ENCODE results near the gene AKT1.

The AKT1 gene

GRCh38 chr14:104786091-104786586 lies 9.4 kb downstream of the AKT1 start:
- DNase-seq (ENCODE audit: low read depth in 2 of 2): no peak

- no peak for DNase-seq (ENCODE audit: low read depth in 2 of 2)
Measured at GRCh38 chr14:104785708-104786080, 9.9 kb downstream of the AKT1 start.

GRCh38 chr14:104784846-104785707 lies 10.5 kb downstream of the AKT1 start:
- DNase-seq (ENCODE audit: low read depth in 2 of 2): no peak

DNA sequence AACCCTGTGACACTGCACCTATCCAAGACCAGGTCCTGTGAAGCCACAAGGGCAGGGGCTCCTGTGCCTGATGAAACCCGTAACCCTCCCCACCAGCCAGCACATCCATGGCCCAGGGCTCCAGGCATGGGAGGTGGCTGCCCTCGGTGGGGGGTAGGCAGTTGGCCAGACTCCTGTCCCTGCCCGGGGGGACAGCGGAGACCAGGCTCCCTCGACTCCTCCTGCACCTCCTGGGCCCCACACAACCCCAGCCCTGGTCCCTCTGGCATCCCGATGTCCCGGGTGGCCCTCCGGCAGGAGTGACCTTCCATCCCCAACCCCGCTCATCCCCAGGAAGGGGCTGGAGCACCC lies 11.4 kb downstream of the AKT1 start:
- DNase-seq (ENCODE audit: low read depth in 2 of 2): no peak

GRCh38 chr14:104783484-104784217 lies 11.9 kb downstream of the AKT1 start:
- DNase-seq (ENCODE audit: low read depth in 2 of 2): no peak

DNA sequence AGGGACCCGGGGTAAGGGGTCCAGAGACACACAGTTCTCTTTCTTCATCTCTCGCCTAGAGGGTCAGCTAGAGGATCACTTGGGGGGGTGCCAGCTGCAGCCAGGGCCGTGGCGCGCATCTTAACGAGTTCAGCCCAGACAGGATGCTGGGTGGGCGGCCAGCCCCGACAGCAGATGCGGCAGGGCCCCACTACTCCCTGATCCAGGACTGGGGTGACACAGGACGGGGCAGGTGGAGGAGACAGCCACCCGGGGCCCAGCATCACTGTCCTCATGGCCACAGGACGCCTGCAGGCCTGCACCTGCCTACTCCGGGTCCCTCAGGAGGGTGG lies 12.8 kb downstream of the AKT1 start:
- no peak for DNase-seq (ENCODE audit: low read depth in 2 of 2)

DNA sequence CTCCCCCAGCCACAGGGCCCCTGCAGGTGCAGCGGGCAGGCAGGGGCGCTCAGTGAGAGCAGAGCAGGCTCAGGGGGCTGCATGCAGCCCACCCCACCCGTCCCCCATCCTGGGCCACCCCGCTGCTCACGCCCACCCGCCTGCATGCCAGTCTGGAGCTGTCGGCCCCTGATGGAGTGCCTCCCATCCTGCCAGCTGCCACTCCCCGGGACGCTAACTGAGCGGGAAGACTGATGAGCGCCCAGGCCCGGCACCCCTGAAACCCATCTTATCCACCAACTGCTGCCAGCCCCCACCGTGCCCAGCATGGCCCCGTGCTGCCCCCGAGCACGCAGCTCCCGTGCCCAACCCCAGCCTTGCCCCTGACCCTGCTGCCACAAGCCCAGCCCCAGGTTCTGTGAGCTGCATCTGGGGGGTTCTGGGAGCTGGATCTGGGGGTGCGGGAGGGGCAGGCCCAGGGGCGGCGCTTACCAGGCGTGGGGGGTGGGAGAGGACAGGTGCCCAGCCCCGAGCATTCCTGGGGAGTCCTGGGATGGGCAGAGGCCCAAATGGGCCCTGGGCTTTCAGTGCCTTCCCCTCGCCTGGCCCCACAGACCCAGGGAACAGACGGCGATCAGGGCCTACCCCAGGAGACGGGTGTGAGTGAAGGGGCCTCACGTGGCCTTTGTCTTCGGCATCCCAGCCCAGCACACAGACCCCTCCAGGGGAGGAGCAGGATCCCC lies 13.3 kb downstream of the AKT1 start:
- no peak for DNase-seq (ENCODE audit: low read depth in 2 of 2)

DNA sequence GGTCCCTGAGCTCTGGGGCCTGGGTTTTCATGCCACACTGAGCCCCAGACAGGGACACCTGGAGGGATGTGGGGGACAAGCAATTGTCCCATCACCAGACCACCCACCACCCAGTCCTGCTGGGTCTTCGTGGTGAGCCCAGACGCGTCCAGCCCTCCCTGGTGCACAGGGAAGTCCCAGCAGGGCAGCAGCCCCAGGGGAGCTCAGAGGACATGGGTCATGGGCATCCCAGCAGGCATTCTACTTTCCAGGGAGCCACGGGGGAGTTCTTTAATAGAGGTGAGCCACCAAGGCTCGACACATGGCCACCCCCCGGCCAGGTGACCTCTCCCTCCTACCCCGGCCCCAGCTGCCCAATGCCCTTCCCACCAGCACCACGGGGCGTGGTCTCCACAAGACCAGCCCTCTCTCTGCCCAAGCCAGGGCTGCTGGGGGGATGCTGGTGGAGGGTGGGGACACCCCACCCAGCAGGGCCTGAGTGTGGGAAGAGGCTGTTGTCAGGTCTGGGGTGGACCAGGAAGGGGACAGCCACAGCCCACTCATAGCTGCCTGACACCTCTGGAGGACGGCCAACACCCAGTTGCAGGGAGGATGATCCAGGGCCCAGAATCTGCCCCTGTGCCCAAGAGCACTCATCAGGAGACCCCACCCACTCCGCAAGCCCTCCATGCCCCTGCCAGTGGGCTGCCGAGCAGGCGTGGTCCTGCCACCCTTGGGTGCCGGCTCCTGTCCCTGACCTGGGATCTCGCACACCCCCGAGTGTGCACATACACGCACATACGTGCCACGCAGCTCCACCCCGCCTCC lies 14.1 kb downstream of the AKT1 start:
- no peak for DNase-seq (ENCODE audit: low read depth in 2 of 2)

- no peak for DNase-seq (ENCODE audit: low read depth in 2 of 2)
Measured at GRCh38 chr14:104780513-104781030, 15.0 kb downstream of the AKT1 start.

GRCh38 chr14:104779776-104780512 lies 15.6 kb downstream of the AKT1 start:
- DNase-seq (ENCODE audit: low read depth in 2 of 2): no peak

- no peak for DNase-seq (ENCODE audit: low read depth in 2 of 2)
Measured at GRCh38 chr14:104778694-104779331, 16.7 kb downstream of the AKT1 start.

- DNase-seq (ENCODE audit: low read depth in 2 of 2): no peak
Measured at GRCh38 chr14:104777808-104778249, 17.7 kb downstream of the AKT1 start.

- DNase-seq (ENCODE audit: low read depth in 2 of 2): no peak
Measured at GRCh38 chr14:104776961-104777807, 18.4 kb downstream of the AKT1 start.

- no peak for DNase-seq (ENCODE audit: low read depth in 2 of 2)
Measured at GRCh38 chr14:104776481-104776880, 19.1 kb downstream of the AKT1 start.

- DNase-seq (ENCODE audit: low read depth in 2 of 2): no peak
Measured at GRCh38 chr14:104775073-104775489, 20.5 kb downstream of the AKT1 start.

- no peak for DNase-seq (ENCODE audit: low read depth in 2 of 2)
Measured at GRCh38 chr14:104774453-104775072, 21.0 kb downstream of the AKT1 start.

DNA sequence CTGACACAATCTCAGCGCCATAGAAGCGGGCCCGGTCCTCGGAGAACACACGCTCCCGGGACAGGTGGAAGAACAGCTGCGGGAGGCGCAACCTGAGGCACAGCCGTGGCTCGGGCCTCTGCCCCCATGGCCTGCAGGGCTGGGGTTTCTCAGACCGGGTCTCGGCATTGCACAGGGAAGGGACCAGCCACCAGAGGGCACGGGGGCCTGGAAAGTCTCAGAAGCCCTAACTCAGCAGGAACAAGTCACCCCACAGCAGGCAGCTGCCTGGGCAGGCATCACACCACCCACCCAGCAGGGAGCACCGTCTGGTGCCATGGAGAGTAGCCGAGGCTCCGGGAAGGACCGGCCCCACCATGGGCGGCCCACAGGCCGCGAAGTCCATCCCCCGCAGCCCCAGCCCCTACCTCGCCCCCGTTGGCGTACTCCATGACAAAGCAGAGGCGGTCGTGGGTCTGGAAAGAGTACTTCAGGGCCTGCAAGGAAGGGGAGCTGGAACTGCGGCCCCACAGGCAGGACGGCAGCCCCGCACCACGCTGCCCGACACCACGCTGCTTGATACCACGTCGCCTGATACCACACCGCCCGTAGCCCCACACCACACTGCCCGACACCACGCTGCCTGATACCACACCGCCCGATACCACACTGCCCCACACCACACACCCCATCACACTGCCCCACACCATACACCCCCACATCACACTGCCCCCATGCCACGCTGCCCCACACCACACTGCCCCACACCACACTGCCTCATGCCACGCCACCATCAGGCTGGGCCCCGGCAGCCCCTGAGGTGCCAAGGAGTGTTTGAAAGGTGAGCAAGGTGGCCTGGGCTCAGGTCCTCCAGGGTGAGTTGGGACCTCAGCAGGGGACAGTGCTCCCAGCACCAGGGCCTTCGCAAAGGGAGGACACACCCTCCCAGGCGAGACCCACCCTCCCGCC lies 21.8 kb downstream of the AKT1 start:
- DNase-seq (ENCODE audit: low read depth in 2 of 2): no peak
